ENCODE data around the gene CCDC17. TPM values are rescaled to one million over a fixed set of nuclear protein-coding genes. Genes with fewer than 3 reads are reported as not detected.

The CCDC17 gene
- total RNA-seq, 1 experiment from 2014 or later = 2.2 TPM

GRCh38 chr1:45584351-45585109 lies 39.3 kb downstream of the CCDC17 start:
- POLR2A ChIA-PET = interaction anchor here (0.6 kb wide), 1 partner anchor 844 kb away, joined by 4 read pairs; no protein-coding TSS in a partner anchor

More at GRCh38 chr1:45584351-45585109, 39.3 kb downstream of the CCDC17 start:
- TSS peak; percentile 84 for BruUV-seq (replicated peaks)
- CTCF ChIA-PET = interaction anchor here (0.7 kb wide), 1 partner anchor 550 kb away, joined by 3 read pairs; no protein-coding TSS in a partner anchor
- peaks cover 8% of the 10 kb centered on the region; the same call in 1 of the 2 replicates for H3K4me1 ChIP-seq (ENCODE audit: control insufficient read depth, insufficient read depth, low read length)
- intact Hi-C loops (cut with micrococcal nuclease; ENCODE audit: unreplicated experiment) = no loop called here
- TF ChIP-seq TCF7L2 (IDR thresholded peaks at IDR 0.05; ENCODE audit: low read depth, low read length) (0 out of 2 replicates have a peak, but pooled peaks have one; percentile 14), CTCF (IDR thresholded peaks at IDR 0.05) (no peak), REST (IDR thresholded peaks at IDR 0.05; ENCODE audit: insufficient read depth in 1 of 2, low read depth in 2 of 2, low read length in 1 of 2) (no peak), SIN3A (IDR thresholded peaks at IDR 0.05; ENCODE audit: borderline replicate concordance, insufficient read depth, low read depth, low read length) (peak; percentile 80; the same call in 1 of the 2 replicates), POLR2AphosphoS5 (IDR thresholded peaks at IDR 0.05; ENCODE audit: low read depth, low read length) (no peak; the same call in 1 of the 2 replicates)
- H3K36me3 ChIP-seq (ENCODE audit: control insufficient read depth, insufficient read depth, low read length) = peaks cover 2% of the 10 kb centered on the region; the same call in 1 of the 2 replicates
- ATAC-seq (peak; percentile 68), DNase-seq (ENCODE audit: low read depth, low spot score) (peak; percentile 22)
- H3K27me3 ChIP-seq (ENCODE audit: control insufficient read depth, insufficient read depth, low read length) = no peaks in the 10 kb centered on the region
- H3K9me3 ChIP-seq (ENCODE audit: control insufficient read depth, insufficient read depth, low read depth, low read length) = no peaks in the 10 kb centered on the region
- peak overlapping the region; percentile 90 for H3K27ac ChIP-seq (ENCODE audit: low read length)
- in situ Hi-C loops (cut with HindIII; ENCODE audit: low pct_unique_long_range_greater_than_20kb, low sequenced_read_pairs) = no loop called here
- H3K4me3 ChIP-seq (ENCODE audit: low read depth in 2 of 2, low read length in 2 of 2) = peak overlapping the region; percentile 89 to 98
